ENCODE measurements around the gene POU2F1. TPM values are rescaled to one million over a fixed set of nuclear protein-coding genes. Genes with fewer than 3 reads are reported as not detected.

POU2F1 gene
- polyA plus RNA-seq, 1 donor (not counting 4 experiments of a cell fraction or from before 2014, with no cell fraction given), result 3.2 TPM

- H3K4me3 ChIP-seq (ENCODE audit: control insufficient read depth in 2 of 3, extremely low read depth in 1 of 3, insufficient read depth in 2 of 3, low read depth in 1 of 3, low read length in 3 of 3), result peak overlapping the region in 1 of 3 experiments; percentile 55
- H3K27me3 ChIP-seq (ENCODE audit: control insufficient read depth, extremely low read depth, insufficient read depth, low read length), result no peaks in the 10 kb centered on the region
- H2AFZ ChIP-seq (ENCODE audit: control insufficient read depth, low read length), result no peak overlapping the region
- dilution Hi-C loops (cut with MboI; ENCODE audit: extremely low pct_ligation_motif_present, low sequenced_read_pairs), result no loop called here
- H3K9me1 ChIP-seq (ENCODE audit: control insufficient read depth, extremely low read depth, insufficient read depth, low read length), result no peaks in the 10 kb centered on the region
- DNase-seq (ENCODE audit: low read depth, low spot score) (peak; percentile 7), FAIRE-seq (peak; percentile 13)
- H3K9ac ChIP-seq (ENCODE audit: control insufficient read depth, extremely low read depth, insufficient read depth, low read length), result peak overlapping the region; percentile 49
- H3K4me2 ChIP-seq (ENCODE audit: control insufficient read depth, extremely low read depth, insufficient read depth, low read depth, low read length), result peak overlapping the region; percentile 67
- H3K4me1 ChIP-seq (ENCODE audit: control insufficient read depth, extremely low read depth, insufficient read depth, low read length), result peaks cover 11% of the 10 kb centered on the region
- TF ChIP-seq EZH2 (IDR thresholded peaks at IDR 0.05; ENCODE audit: low read length) (no peak), CTCF (optimal IDR thresholded peaks at IDR 0.05 in 1 of 3, IDR thresholded peaks at IDR 0.05 in 1 of 3, conservative IDR thresholded peaks at IDR 0.05 in 1 of 3; ENCODE audit: extremely low read depth in 1 of 3, insufficient read depth in 2 of 3, low read length in 3 of 3) (peak; percentile 54 to 66 (median 54))
- H3K36me3 ChIP-seq (ENCODE audit: control insufficient read depth in 2 of 2, extremely low read depth in 1 of 2, insufficient read depth in 2 of 2, low read length in 2 of 2), result no peaks in the 10 kb centered on the region
- no peaks in the 10 kb centered on the region for H3K79me2 ChIP-seq (ENCODE audit: control insufficient read depth, insufficient read depth, low read length)
- H3K27ac ChIP-seq (ENCODE audit: control insufficient read depth, insufficient read depth, low read length), result peak overlapping the region; percentile 80
- no peaks in the 10 kb centered on the region for H3K9me3 ChIP-seq (ENCODE audit: control insufficient read depth, low read depth, low read length)
- no peaks in the 10 kb centered on the region for H4K20me1 ChIP-seq (ENCODE audit: control insufficient read depth, extremely low read depth, insufficient read depth, low read length)
Observed at GRCh38 chr1:167373986-167374385, 153.3 kb downstream of the POU2F1 start.

- FAIRE-seq (no peak), DNase-seq (ENCODE audit: low read depth, low spot score) (no peak)
- Histone ChIP-seq H3K27me3 (ENCODE audit: control insufficient read depth, extremely low read depth, insufficient read depth, low read length) (no peaks in the 10 kb centered on the region), H3K36me3 (ENCODE audit: control insufficient read depth in 2 of 2, extremely low read depth in 1 of 2, insufficient read depth in 2 of 2, low read length in 2 of 2) (no peaks in the 10 kb centered on the region), H3K9ac (ENCODE audit: control insufficient read depth, extremely low read depth, insufficient read depth, low read length) (no peak overlapping the region), H3K27ac (ENCODE audit: control insufficient read depth, insufficient read depth, low read length) (no peak overlapping the region), H4K20me1 (ENCODE audit: control insufficient read depth, extremely low read depth, insufficient read depth, low read length) (no peaks in the 10 kb centered on the region), H3K9me1 (ENCODE audit: control insufficient read depth, extremely low read depth, insufficient read depth, low read length) (no peaks in the 10 kb centered on the region), H3K9me3 (ENCODE audit: control insufficient read depth, low read depth, low read length) (no peaks in the 10 kb centered on the region), H2AFZ (ENCODE audit: control insufficient read depth, low read length) (no peak overlapping the region), H3K4me3 (ENCODE audit: control insufficient read depth in 2 of 3, extremely low read depth in 1 of 3, insufficient read depth in 2 of 3, low read depth in 1 of 3, low read length in 3 of 3) (no peak overlapping the region), H3K4me2 (ENCODE audit: control insufficient read depth, extremely low read depth, insufficient read depth, low read depth, low read length) (no peak overlapping the region), H3K4me1 (ENCODE audit: control insufficient read depth, extremely low read depth, insufficient read depth, low read length) (peaks cover 11% of the 10 kb centered on the region), H3K79me2 (ENCODE audit: control insufficient read depth, insufficient read depth, low read length) (no peaks in the 10 kb centered on the region)
- dilution Hi-C loops (cut with MboI; ENCODE audit: extremely low pct_ligation_motif_present, low sequenced_read_pairs), result no loop called here
- TF ChIP-seq EZH2 (IDR thresholded peaks at IDR 0.05; ENCODE audit: low read length), result no peak
- no peak for TF ChIP-seq CTCF (optimal IDR thresholded peaks at IDR 0.05 in 1 of 3, IDR thresholded peaks at IDR 0.05 in 1 of 3, conservative IDR thresholded peaks at IDR 0.05 in 1 of 3; ENCODE audit: extremely low read depth in 1 of 3, insufficient read depth in 2 of 3, low read length in 3 of 3)
Observed at GRCh38 chr1:167375949-167376348, 155.3 kb downstream of the POU2F1 start.
